Stimulated activated CD8-positive, alpha-beta memory T cell treated with anti-CD3 and anti-CD28 coated beads, Interleukin-7, amount 100 ng/mL, for 4 hours (primary cell): Measurements from ENCODE around the gene CPSF6.
"Not testable (repeated sequence)": the region's sequence is repeated elsewhere in the genome, so short reads cannot be mapped to it uniquely, and the experiment has no call there.

Experiments used
- DNase-seq, 2 donors: peaks; one replicate each; pipeline ENCODE4 v3.0.0-alpha.2; 2020; ENCODE audit warnings: low read depth in 2 of 2

The CPSF6 gene

GRCh38 chr12:69258655-69259054, 19.3 kb downstream of the CPSF6 start:
- DNase-seq = no peak

GRCh38 chr12:69262264-69262974, 23.1 kb downstream of the CPSF6 start:
- no peak for DNase-seq

GRCh38 chr12:69265205-69265604, 25.8 kb downstream of the CPSF6 start:
- no peak for DNase-seq

GRCh38 chr12:69265633-69266032, 26.3 kb downstream of the CPSF6 start:
- not testable (repeated sequence) for DNase-seq

GRCh38 chr12:69266036-69266635, 26.8 kb downstream of the CPSF6 start:
- no peak for DNase-seq

GRCh38 chr12:69269736-69270135, 30.4 kb downstream of the CPSF6 start:
- no peak for DNase-seq

GRCh38 chr12:69272511-69272910, 33.1 kb downstream of the CPSF6 start:
- DNase-seq = no peak

- no peak for DNase-seq
Measured at GRCh38 chr12:69274861-69275260, 35.5 kb downstream of the CPSF6 start.

- no peak for DNase-seq
Measured at GRCh38 chr12:69275471-69275891, 36.1 kb downstream of the CPSF6 start.

GRCh38 chr12:69278814-69279782, 39.7 kb downstream of the CPSF6 start:
- no peak for DNase-seq

GRCh38 chr12:69284131-69284530, 44.8 kb downstream of the CPSF6 start:
- peak in 1 of 2 donors; percentile 8 for DNase-seq

GRCh38 chr12:69287556-69287955, 48.2 kb downstream of the CPSF6 start:
- DNase-seq = no peak

GRCh38 chr12:69290545-69291277, 51.3 kb downstream of the CPSF6 start:
- peak; percentile 55 to 66 for DNase-seq

- DNase-seq = no peak
Measured at GRCh38 chr12:69291278-69291593, 51.9 kb downstream of the CPSF6 start.

GRCh38 chr12:69298133-69298532, 58.8 kb downstream of the CPSF6 start:
- no peak for DNase-seq

- no peak for DNase-seq
Measured at GRCh38 chr12:69298947-69299346, 59.6 kb downstream of the CPSF6 start.

GRCh38 chr12:69304284-69304683, 64.9 kb downstream of the CPSF6 start:
- no peak for DNase-seq

GRCh38 chr12:69309461-69309860, 70.1 kb downstream of the CPSF6 start:
- DNase-seq = no peak

GRCh38 chr12:69313209-69313608, 73.8 kb downstream of the CPSF6 start:
- DNase-seq = no peak

- DNase-seq = not testable (repeated sequence)
Measured at GRCh38 chr12:69316784-69317183, 77.4 kb downstream of the CPSF6 start.

- not testable (repeated sequence) for DNase-seq
Measured at GRCh38 chr12:69317233-69317632, 77.9 kb downstream of the CPSF6 start.

GRCh38 chr12:69318225-69318624, 78.9 kb downstream of the CPSF6 start:
- DNase-seq = no peak
